Measurements from ENCODE around the gene ACSS3. TPM values are rescaled to one million over a fixed set of nuclear protein-coding genes. Genes with fewer than 3 reads are reported as not detected.

The ACSS3 gene
- total RNA-seq, 1 experiment from 2014 or later = 0.70 TPM

DNA sequence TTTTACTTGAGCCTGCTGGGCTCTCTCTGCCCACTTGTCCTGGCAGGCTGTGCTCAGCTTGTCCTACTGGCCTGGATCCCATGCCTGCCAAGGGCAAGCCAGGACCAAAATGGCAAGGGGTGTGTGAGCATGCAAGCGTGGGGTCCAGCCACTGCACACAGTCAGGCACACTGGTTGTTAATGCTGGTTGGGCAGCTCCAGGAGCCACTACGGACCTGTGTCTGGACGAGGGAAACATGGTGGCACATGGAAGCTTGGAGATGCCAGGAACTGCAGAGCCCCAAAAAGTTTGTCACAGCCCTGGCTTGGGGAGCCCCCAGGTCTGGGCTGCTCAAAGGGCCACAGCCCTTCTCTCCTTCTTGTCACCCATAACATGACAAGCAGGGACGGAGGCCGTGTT is 83.8 kb downstream of the ACSS3 start:
- Histone ChIP-seq H3K36me3 (ENCODE audit: control insufficient read depth, insufficient read depth, low read length) (no peaks in the 10 kb centered on the region), H3K9me3 (0 out of 2 replicates have a peak, but pooled peaks cover 2% of the 10 kb centered on the region), H3K4me3 (ENCODE audit: low read depth, low read length) (no peak overlapping the region), H3K4me1 (no peaks in the 10 kb centered on the region), H3K27me3 (replicated peaks; ENCODE audit: control insufficient read depth, insufficient read depth, low read length) (no peaks in the 10 kb centered on the region)
- CTCF ChIA-PET = no interaction called here
- Mint-ChIP-seq H3K36me3 (ENCODE audit: insufficient read depth, unreplicated experiment) (no peaks in the 10 kb centered on the region), H3K27ac (ENCODE audit: unreplicated experiment) (no peak overlapping the region), H3K4me1 (ENCODE audit: low read depth, unreplicated experiment) (no peaks in the 10 kb centered on the region), H3K9me3 (ENCODE audit: unreplicated experiment) (peaks cover 9% of the 10 kb centered on the region), H3K4me3 (ENCODE audit: unreplicated experiment) (no peak overlapping the region), H3K27me3 (ENCODE audit: insufficient read depth, unreplicated experiment) (no peaks in the 10 kb centered on the region)
- POLR2A ChIA-PET = no interaction called here
- BruUV-seq (replicated peaks) = no TSS peak
- no peak for DNase-seq
- intact Hi-C loops (cut with micrococcal nuclease; ENCODE audit: unreplicated experiment) = no loop called here
- TF ChIP-seq, protein P1, sequence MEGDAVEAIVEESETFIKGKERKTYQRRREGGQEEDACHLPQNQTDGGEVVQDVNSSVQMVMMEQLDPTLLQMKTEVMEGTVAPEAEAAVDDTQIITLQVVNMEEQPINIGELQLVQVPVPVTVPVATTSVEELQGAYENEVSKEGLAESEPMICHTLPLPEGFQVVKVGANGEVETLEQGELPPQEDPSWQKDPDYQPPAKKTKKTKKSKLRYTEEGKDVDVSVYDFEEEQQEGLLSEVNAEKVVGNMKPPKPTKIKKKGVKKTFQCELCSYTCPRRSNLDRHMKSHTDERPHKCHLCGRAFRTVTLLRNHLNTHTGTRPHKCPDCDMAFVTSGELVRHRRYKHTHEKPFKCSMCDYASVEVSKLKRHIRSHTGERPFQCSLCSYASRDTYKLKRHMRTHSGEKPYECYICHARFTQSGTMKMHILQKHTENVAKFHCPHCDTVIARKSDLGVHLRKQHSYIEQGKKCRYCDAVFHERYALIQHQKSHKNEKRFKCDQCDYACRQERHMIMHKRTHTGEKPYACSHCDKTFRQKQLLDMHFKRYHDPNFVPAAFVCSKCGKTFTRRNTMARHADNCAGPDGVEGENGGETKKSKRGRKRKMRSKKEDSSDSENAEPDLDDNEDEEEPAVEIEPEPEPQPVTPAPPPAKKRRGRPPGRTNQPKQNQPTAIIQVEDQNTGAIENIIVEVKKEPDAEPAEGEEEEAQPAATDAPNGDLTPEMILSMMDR (IDR thresholded peaks at IDR 0.05; ENCODE audit: insufficient read depth in 1 of 2, low read depth in 1 of 2, low read length in 1 of 2, severe bottlenecking in 1 of 2, unreplicated experiment in 1 of 2) = no peak

DNA sequence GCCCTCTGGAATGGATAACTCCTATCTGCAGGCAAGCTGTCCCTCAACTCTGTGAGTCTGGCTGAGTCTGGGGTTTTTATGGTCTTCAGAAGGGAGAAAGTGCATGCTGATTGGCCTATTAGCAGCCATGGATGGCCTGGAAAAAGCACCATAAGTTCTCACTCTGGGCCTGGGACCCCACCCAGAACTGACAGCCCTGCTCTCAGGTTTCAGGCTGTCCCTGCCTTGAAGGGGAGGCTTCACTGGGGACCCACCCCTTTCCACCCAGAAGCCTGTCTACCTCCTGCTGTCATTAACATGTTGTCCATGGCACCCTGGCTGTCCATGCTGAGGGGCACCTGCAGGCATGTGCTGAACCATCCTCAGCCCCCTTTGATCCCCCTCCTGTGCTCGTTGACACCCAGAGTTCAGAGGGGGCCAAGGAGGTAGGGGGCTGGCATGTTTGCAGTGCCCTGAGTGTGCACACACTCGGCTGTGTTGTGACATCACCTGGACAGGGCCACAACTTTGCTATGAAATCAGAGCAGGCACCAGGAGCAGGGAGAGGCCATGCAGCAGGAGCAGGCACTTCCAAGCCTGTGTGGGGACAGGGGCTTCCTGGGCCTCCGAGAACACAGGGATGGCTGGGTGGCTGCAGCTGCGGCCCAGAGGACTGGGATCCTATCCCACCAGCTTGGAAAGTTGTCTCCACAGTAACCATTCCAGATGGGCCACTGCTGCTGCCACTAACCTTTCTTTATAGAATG is 84.7 kb downstream of the ACSS3 start:
- H3K27me3 ChIP-seq (replicated peaks; ENCODE audit: control insufficient read depth, insufficient read depth, low read length) = no peaks in the 10 kb centered on the region
- H3K9me3 ChIP-seq = 0 out of 2 replicates have a peak, but pooled peaks cover 2% of the 10 kb centered on the region
- DNase-seq = no peak
- no peak overlapping the region for H3K4me3 Mint-ChIP-seq (ENCODE audit: unreplicated experiment)
- H3K4me1 ChIP-seq = peaks cover 3% of the 10 kb centered on the region
- no peaks in the 10 kb centered on the region for H3K36me3 Mint-ChIP-seq (ENCODE audit: insufficient read depth, unreplicated experiment)
- TF ChIP-seq, protein P1 (IDR thresholded peaks at IDR 0.05; ENCODE audit: insufficient read depth in 1 of 2, low read depth in 1 of 2, low read length in 1 of 2, severe bottlenecking in 1 of 2, unreplicated experiment in 1 of 2) = no peak
- H3K36me3 ChIP-seq (ENCODE audit: control insufficient read depth, insufficient read depth, low read length) = no peaks in the 10 kb centered on the region
- ChIA-PET CTCF (no interaction called here), POLR2A (no interaction called here)
- H3K27me3 Mint-ChIP-seq (ENCODE audit: insufficient read depth, unreplicated experiment) = no peaks in the 10 kb centered on the region
- peaks cover 2% of the 10 kb centered on the region for H3K4me1 Mint-ChIP-seq (ENCODE audit: low read depth, unreplicated experiment)
- no peak overlapping the region for H3K4me3 ChIP-seq (ENCODE audit: low read depth, low read length)
- peaks cover 10% of the 10 kb centered on the region for H3K9me3 Mint-ChIP-seq (ENCODE audit: unreplicated experiment)
- no TSS peak for BruUV-seq (replicated peaks)
- H3K27ac Mint-ChIP-seq (ENCODE audit: unreplicated experiment) = no peak overlapping the region
- intact Hi-C loops (cut with micrococcal nuclease; ENCODE audit: unreplicated experiment) = no loop called here

DNA sequence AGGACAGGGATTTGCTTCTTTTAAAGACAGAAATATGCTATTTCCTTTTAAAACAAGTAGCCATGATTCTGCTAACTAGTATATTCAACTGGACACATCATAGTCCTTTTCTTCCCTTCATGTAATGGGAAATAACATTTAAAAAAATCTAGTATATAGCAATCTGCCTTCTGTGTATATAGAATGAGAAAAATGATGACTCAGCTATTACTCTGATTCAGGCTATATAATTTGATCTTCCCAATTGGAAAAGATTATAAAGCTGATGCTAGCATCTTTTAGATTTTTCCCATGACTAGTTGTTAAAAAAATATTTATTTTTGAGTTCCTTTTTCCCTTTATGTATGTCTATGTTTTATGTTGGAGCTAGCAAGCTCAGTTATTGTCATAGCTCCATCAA is 86.9 kb downstream of the ACSS3 start:
- no peaks in the 10 kb centered on the region for H3K36me3 ChIP-seq (ENCODE audit: control insufficient read depth, insufficient read depth, low read length)
- no peaks in the 10 kb centered on the region for H3K36me3 Mint-ChIP-seq (ENCODE audit: insufficient read depth, unreplicated experiment)
- peaks cover 8% of the 10 kb centered on the region for H3K4me1 Mint-ChIP-seq (ENCODE audit: low read depth, unreplicated experiment)
- no peak overlapping the region for H3K4me3 Mint-ChIP-seq (ENCODE audit: unreplicated experiment)
- H3K4me1 ChIP-seq = peaks cover 7% of the 10 kb centered on the region
- POLR2A ChIA-PET = no interaction called here
- H3K9me3 ChIP-seq = no peaks in the 10 kb centered on the region
- TF ChIP-seq, protein P1 (IDR thresholded peaks at IDR 0.05; ENCODE audit: insufficient read depth in 1 of 2, low read depth in 1 of 2, low read length in 1 of 2, severe bottlenecking in 1 of 2, unreplicated experiment in 1 of 2) = no peak
- no TSS peak for BruUV-seq (replicated peaks)
- no peaks in the 10 kb centered on the region for H3K27me3 Mint-ChIP-seq (ENCODE audit: insufficient read depth, unreplicated experiment)
- H3K4me3 ChIP-seq (ENCODE audit: low read depth, low read length) = no peak overlapping the region
- no peaks in the 10 kb centered on the region for H3K27me3 ChIP-seq (replicated peaks; ENCODE audit: control insufficient read depth, insufficient read depth, low read length)
- intact Hi-C loops (cut with micrococcal nuclease; ENCODE audit: unreplicated experiment) = no loop called here
- no peak for DNase-seq
- CTCF ChIA-PET = no interaction called here
- H3K9me3 Mint-ChIP-seq (ENCODE audit: unreplicated experiment) = peaks cover 10% of the 10 kb centered on the region
- no peak overlapping the region for H3K27ac Mint-ChIP-seq (ENCODE audit: unreplicated experiment)

Measured in Caco-2 (cell line).